K562 (cell line): Measurements from ENCODE around the gene SLC25A21. TPM values are rescaled to one million over a fixed set of nuclear protein-coding genes. Genes with fewer than 3 reads are reported as not detected.

Source experiments
- ATAC-seq: fragments of 200-7000 bp; cut with Tn5 transposase; 3 replicates; pipeline ENCODE4 v1.9.1; 2020; ENCODE audit warnings: moderate library complexity
- BruUV-seq: library from RNA; stranded (reverse); fragments of 400-500 nt; replicated peaks from 2 replicates; lab custom pipeline; 2021; lab: Mats Ljungman, UMichigan
- CTCF ChIA-PET: fragments of 300-600 bp; formaldehyde crosslinking; extraction: SDS; loops from one replicate; lab custom pipeline; 2021; ENCODE audit warnings: low intra/inter-chr PET ratio; lab: Yijun Ruan, JAX
- POLR2A ChIA-PET: fragments of 300-600, 350-650 bp; sonication (Branson Sonifier 250); formaldehyde crosslinking; extraction: SDS; loops from one replicate; lab custom pipeline; 2021; ENCODE audit warnings: antibody characterized with exemption, inconsistent platforms; lab: Yijun Ruan, JAX
- DNase-seq, 4 experiments: peaks; one replicate each; pipeline versions ENCODE4 v3.0.0 to v3.0.0-alpha.2; 2011 to 2018; ENCODE audit warnings: low spot score in 3 of 4, mixed read lengths in 3 of 4; ENCODE audit errors: extremely low read depth in 1 of 4
- FAIRE-seq: peaks from 2 replicates; lab custom pipeline; 2011; peaks lifted over from hg19 to GRCh38; lab: Jason Lieb, UNC
- H2AFZ ChIP-seq: 2 replicates; pipeline ENCODE4 v1.6.0; 2011; ENCODE audit warnings: low read depth, low read length, control low read depth, inconsistent platforms
- H3K27ac ChIP-seq: fragments of 200-600 bp; 3 replicates; pipeline ENCODE4 v1.8.0; 2011; ENCODE audit warnings: low read depth, mild to moderate bottlenecking, control low read depth, inconsistent platforms, low read length, moderate library complexity, mixed read lengths; ENCODE audit errors: extremely low read depth
- H3K27me3 ChIP-seq, 2 experiments: fragments of 300-600 bp in 1 of 2; 2 replicates in 1 of 2; 3 replicates in 1 of 2; pipeline versions ENCODE4 v1.6.0 to v1.8.0; 2011; ENCODE audit warnings: inconsistent platforms in 2 of 2, low read length in 2 of 2, mild to moderate bottlenecking in 1 of 2, mixed read lengths in 1 of 2, moderate library complexity in 1 of 2; ENCODE audit not compliant: control insufficient read depth in 2 of 2, insufficient read depth in 2 of 2
- H3K36me3 ChIP-seq: fragments of 300-600 bp; 3 replicates; pipeline ENCODE4 v1.8.0; 2011; ENCODE audit warnings: mild to moderate bottlenecking, low read length, inconsistent platforms; ENCODE audit not compliant: control insufficient read depth, insufficient read depth
- H3K4me1 ChIP-seq, 2 experiments: fragments of 200-600 bp in 1 of 2; replicated peaks in 1 of 2; 2 replicates in 1 of 2; 3 replicates in 1 of 2; pipeline versions ENCODE4 v1.5.1 to v1.8.0; 2011; ENCODE audit warnings: inconsistent platforms in 2 of 2, low read length in 2 of 2, mild to moderate bottlenecking in 1 of 2, mixed read lengths in 1 of 2, moderate library complexity in 1 of 2; ENCODE audit not compliant: control insufficient read depth in 2 of 2, insufficient read depth in 2 of 2
- H3K4me2 ChIP-seq: 2 replicates; pipeline ENCODE4 v1.6.1; 2011; ENCODE audit warnings: low read length, control low read depth, inconsistent platforms, mixed read lengths; ENCODE audit not compliant: insufficient read depth
- H3K4me3 ChIP-seq: fragments of 200-600 bp; sonication (generic), shearing (Covaris generic); 2 replicates; pipeline ENCODE4 v1.5.1; 2016; ENCODE audit warnings: control low read depth, inconsistent platforms
- H3K79me2 ChIP-seq: fragments of 200-600 bp; 3 replicates; pipeline ENCODE4 v1.8.0; 2011; ENCODE audit warnings: low read length, inconsistent platforms; ENCODE audit not compliant: control insufficient read depth, insufficient read depth
- H3K9ac ChIP-seq, 2 experiments: 2 replicates each; pipeline versions ENCODE4 v1.6.0 to v1.6.1; 2011; ENCODE audit warnings: low read depth in 2 of 2, low read length in 2 of 2, control low read depth in 1 of 2, inconsistent platforms in 1 of 2, mild to moderate bottlenecking in 1 of 2, mixed read lengths in 1 of 2; ENCODE audit not compliant: insufficient read depth in 1 of 2
- H3K9me1 ChIP-seq: one replicate; pipeline ENCODE4 v1.6.0; 2011; ENCODE audit warnings: inconsistent platforms, mild to moderate bottlenecking, low read length, moderate library complexity; ENCODE audit not compliant: control insufficient read depth, insufficient read depth
- H3K9me3 ChIP-seq: replicated peaks from 2 replicates; pipeline ENCODE4 v1.5.1; 2011; ENCODE audit warnings: low read depth, low read length, inconsistent platforms; ENCODE audit not compliant: control insufficient read depth, insufficient read depth
- H4K20me1 ChIP-seq: replicated peaks from 2 replicates; pipeline ENCODE4 v1.6.1; 2011; ENCODE audit warnings: low read length, inconsistent platforms, mixed read lengths; ENCODE audit not compliant: control insufficient read depth, insufficient read depth
- ARID1B ChIP-seq: fragments of 450-650 bp; IDR thresholded peaks from 2 replicates; pipeline ENCODE4 v1.6.1; 2016; ENCODE audit warnings: antibody characterized with exemption, mild to moderate bottlenecking, inconsistent platforms
- CBFA2T2 ChIP-seq: fragments of 450-650 bp; conservative IDR thresholded peaks from 2 replicates; pipeline ENCODE4 v1.6.1; 2017; ENCODE audit warnings: mild to moderate bottlenecking
- CBFA2T3 ChIP-seq: fragments of 450-650 bp; IDR thresholded peaks from 2 replicates; pipeline ENCODE4 v1.6.1; 2017
- CBX8 ChIP-seq: fragments of 200-600 bp; sonication (generic); IDR thresholded peaks from 2 replicates; pipeline ENCODE4 v1.6.1; 2012; ENCODE audit warnings: borderline replicate concordance, mixed run types, low read depth, mild to moderate bottlenecking, moderate library complexity, mixed read lengths, low read length, control low read depth, inconsistent platforms; ENCODE audit not compliant: poor library complexity, severe bottlenecking; ENCODE audit errors: extremely low read depth
- KDM1A ChIP-seq, 2 experiments: fragments of 450-650 bp; IDR thresholded peaks; 2 replicates each; pipeline ENCODE4 v1.6.1; 2016; ENCODE audit warnings: mild to moderate bottlenecking in 2 of 2
- MAFK ChIP-seq: IDR thresholded peaks from 2 replicates; pipeline ENCODE4 v1.6.1; 2011; ENCODE audit warnings: low read length, improper control_type of control experiment
- MYBL2 ChIP-seq, 2 experiments: fragments of 450-650 bp in 1 of 2; sonication (generic) in 1 of 2; formaldehyde crosslinking in 1 of 2; IDR thresholded peaks; 2 replicates each; pipeline versions ENCODE4 v1.6.1 to v1.8.1; 2017 to 2022; ENCODE audit warnings: borderline replicate concordance in 1 of 2, inconsistent platforms in 1 of 2, low read depth in 1 of 2, mild to moderate bottlenecking in 1 of 2, missing genetic modification reagents in 1 of 2, moderate library complexity in 1 of 2
- NCOR1 ChIP-seq: fragments of 450-650 bp; IDR thresholded peaks from 2 replicates; pipeline ENCODE4 v1.6.1; 2016; ENCODE audit warnings: mild to moderate bottlenecking, moderate library complexity
- TAL1 ChIP-seq: fragments of 450-650 bp; IDR thresholded peaks from 2 replicates; pipeline ENCODE4 v1.6.1; 2016; ENCODE audit warnings: mild to moderate bottlenecking
- TBL1XR1 ChIP-seq, 2 experiments: IDR thresholded peaks; 2 replicates each; pipeline ENCODE4 v1.6.1; 2012; ENCODE audit warnings: improper control_type of control experiment in 2 of 2, low read length in 2 of 2, mild to moderate bottlenecking in 1 of 2
- XRCC5 ChIP-seq: fragments of 200-400 bp; formaldehyde crosslinking; IDR thresholded peaks from 2 replicates; pipeline ENCODE4 v1.6.1; 2017; ENCODE audit warnings: low read depth, mild to moderate bottlenecking, low read length
- ZNF75A ChIP-seq: fragments of 450-650 bp; formaldehyde crosslinking; IDR thresholded peaks from 2 replicates; pipeline ENCODE4 v1.4.0; 2020; ENCODE audit warnings: mild to moderate bottlenecking
- WGBS: fragments of 100-300 bp; shearing (Covaris generic); methylation state at CpG from one replicate; pipeline ENCODE4 v1.1.6; 2016; ENCODE audit warnings: low coverage, mixed read lengths; ENCODE audit not compliant: insufficient coverage; ENCODE audit errors: missing lambda C conversion rate; 5-methylcytosine and 5-hydroxymethylcytosine counted together
- in situ Hi-C: fragments of 300-500 bp; cut with MboI; formaldehyde crosslinking; loops from 4 replicates; pipeline ENCODE4 v1.15.0; 2018; ENCODE audit warnings: inconsistent platforms, mixed read lengths
- intact Hi-C: fragments of 100-400 bp; cut with micrococcal nuclease; formaldehyde crosslinking; loops from 2 replicates; pipeline ENCODE4 v1.14.2; 2022
- polyA plus RNA-seq, 8 experiments: library from polyadenylated mRNA; depleted of rRNA in 4 of 8; stranded (reverse) in 5 of 8; unstranded in 3 of 8; fragments of >200 nt; fragmentation: Nextera tagmentation in 2 of 8; fragmentation: Illumina TruSeq in 1 of 8; extraction: Ambion mirVana in 2 of 8; extraction: Trizol in 1 of 8; gene quantifications; 2 replicates each; pipeline versions ENCODE4 v1.2.1 to v1.2.3, GENCODE V29; 2011 to 2014; ENCODE audit warnings: inconsistent platforms in 1 of 8, missing spikeins in 1 of 8
- total RNA-seq, 7 experiments: library from RNA; depleted of rRNA in 6 of 7; stranded (reverse); fragments of >200 nt in 6 of 7; fragmentation: Illumina TruSeq in 2 of 7; extraction: Trizol in 2 of 7; gene quantifications; 2 replicates each; pipeline versions ENCODE4 v1.2.1 to v1.2.3, GENCODE V29; 2011 to 2021; ENCODE audit warnings: low replicate concordance in 1 of 7
- TF ChIP-seq, protein P1 (sequence below): fragments of 200-800 bp; sonication (Bioruptor generic); IDR thresholded peaks from 2 replicates; pipeline ENCODE4 v1.6.1; 2016; ENCODE audit warnings: missing genetic modification characterization, missing compliant biosample characterization
- TF ChIP-seq, protein P2 (sequence below): sonication (generic); formaldehyde crosslinking; IDR thresholded peaks from 2 replicates; pipeline ENCODE4 v1.5.0; 2020; ENCODE audit warnings: missing genetic modification reagents

SLC25A21 gene
- total and polyA plus RNA-seq, 9 of the 15 experiments (the other 6 are each of a cell fraction or from before 2014, with no cell fraction given), result 15.2 to 46.7 (median 28.7) TPM

GRCh38 chr14:36884049-36884448 is 288.4 kb downstream of the SLC25A21 start (continued):
- TF ChIP-seq, protein P1, sequence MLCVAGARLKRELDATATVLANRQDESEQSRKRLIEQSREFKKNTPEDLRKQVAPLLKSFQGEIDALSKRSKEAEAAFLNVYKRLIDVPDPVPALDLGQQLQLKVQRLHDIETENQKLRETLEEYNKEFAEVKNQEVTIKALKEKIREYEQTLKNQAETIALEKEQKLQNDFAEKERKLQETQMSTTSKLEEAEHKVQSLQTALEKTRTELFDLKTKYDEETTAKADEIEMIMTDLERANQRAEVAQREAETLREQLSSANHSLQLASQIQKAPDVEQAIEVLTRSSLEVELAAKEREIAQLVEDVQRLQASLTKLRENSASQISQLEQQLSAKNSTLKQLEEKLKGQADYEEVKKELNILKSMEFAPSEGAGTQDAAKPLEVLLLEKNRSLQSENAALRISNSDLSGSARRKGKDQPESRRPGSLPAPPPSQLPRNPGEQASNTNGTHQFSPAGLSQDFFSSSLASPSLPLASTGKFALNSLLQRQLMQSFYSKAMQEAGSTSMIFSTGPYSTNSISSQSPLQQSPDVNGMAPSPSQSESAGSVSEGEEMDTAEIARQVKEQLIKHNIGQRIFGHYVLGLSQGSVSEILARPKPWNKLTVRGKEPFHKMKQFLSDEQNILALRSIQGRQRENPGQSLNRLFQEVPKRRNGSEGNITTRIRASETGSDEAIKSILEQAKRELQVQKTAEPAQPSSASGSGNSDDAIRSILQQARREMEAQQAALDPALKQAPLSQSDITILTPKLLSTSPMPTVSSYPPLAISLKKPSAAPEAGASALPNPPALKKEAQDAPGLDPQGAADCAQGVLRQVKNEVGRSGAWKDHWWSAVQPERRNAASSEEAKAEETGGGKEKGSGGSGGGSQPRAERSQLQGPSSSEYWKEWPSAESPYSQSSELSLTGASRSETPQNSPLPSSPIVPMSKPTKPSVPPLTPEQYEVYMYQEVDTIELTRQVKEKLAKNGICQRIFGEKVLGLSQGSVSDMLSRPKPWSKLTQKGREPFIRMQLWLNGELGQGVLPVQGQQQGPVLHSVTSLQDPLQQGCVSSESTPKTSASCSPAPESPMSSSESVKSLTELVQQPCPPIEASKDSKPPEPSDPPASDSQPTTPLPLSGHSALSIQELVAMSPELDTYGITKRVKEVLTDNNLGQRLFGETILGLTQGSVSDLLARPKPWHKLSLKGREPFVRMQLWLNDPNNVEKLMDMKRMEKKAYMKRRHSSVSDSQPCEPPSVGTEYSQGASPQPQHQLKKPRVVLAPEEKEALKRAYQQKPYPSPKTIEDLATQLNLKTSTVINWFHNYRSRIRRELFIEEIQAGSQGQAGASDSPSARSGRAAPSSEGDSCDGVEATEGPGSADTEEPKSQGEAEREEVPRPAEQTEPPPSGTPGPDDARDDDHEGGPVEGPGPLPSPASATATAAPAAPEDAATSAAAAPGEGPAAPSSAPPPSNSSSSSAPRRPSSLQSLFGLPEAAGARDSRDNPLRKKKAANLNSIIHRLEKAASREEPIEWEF (CRISPR knock-in tag), result no peak
- TF ChIP-seq MYBL2 (IDR thresholded peaks at IDR 0.05; ENCODE audit: low read depth), result no peak
- no peak for TF ChIP-seq MYBL2 (CRISPR knock-in tag; IDR thresholded peaks at IDR 0.05; ENCODE audit: borderline replicate concordance)

DNA sequence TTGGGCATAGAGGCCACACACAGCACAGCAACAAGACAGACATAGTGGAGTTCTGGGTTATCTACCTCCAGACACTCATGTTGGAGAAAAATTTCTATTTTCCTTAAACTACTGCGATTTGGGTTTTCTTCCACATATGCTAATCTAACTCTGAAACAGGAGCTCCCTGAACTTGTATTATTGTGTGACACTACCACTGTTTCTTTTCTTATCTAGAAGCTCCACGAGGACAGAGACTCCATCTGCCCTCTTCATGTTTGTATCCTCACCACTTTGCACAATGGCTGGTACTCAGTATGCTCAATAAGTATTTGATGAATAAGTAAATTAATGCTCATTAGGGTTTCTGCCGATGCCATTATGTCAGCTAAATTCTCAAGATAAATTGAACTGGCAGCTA is 292.1 kb downstream of the SLC25A21 start:
- Histone ChIP-seq H3K9ac (no peak overlapping the region), H3K9me1 (no peaks in the 10 kb centered on the region), H3K36me3 (no peaks in the 10 kb centered on the region), H4K20me1 (no peaks in the 10 kb centered on the region), H2AFZ (no peak overlapping the region), H3K9me3 (no peaks in the 10 kb centered on the region), H3K79me2 (no peaks in the 10 kb centered on the region), H3K27me3 (no peaks in the 10 kb centered on the region), H3K4me1 (peaks cover 0 to 10% of the 10 kb centered on the region in 2 experiments; a peak in 2 of 5 replicates), H3K4me2 (no peak overlapping the region; the same call in none of the 2 replicates), H3K27ac (peak overlapping the region; percentile 18; the same call in 2 of the 3 replicates), H3K4me3 (no peak overlapping the region)
- 12% methylated on average over 3 of the region's 3 CpGs for WGBS
- POLR2A ChIA-PET, result no interaction called here
- ATAC-seq (peak; percentile 72), FAIRE-seq (peak; percentile 37), DNase-seq (peak in 2 of 4 experiments; percentile 13 to 27)
- CTCF ChIA-PET, result no interaction called here
- in situ Hi-C loops, result no loop called here
- no TSS peak for BruUV-seq
- intact Hi-C loops, result no loop called here
- TF ChIP-seq CBX8 (no peak), MAFK (no peak), KDM1A (IDR thresholded peaks at IDR 0.05) (no peak), ZNF75A (no peak), TAL1 (peak; percentile 33; the same call in 1 of the 2 replicates), CBFA2T3 (peak; percentile 68), ARID1B (peak; percentile 29; the same call in 1 of the 2 replicates), XRCC5 (no peak), NCOR1 (peak; percentile 38; the same call in 1 of the 2 replicates), TBL1XR1 (IDR thresholded peaks at IDR 0.05; ENCODE audit: low read length in 2 of 2) (no peak), CBFA2T2 (peak; percentile 47; the same call in 1 of the 2 replicates)
- TF ChIP-seq, protein P2, sequence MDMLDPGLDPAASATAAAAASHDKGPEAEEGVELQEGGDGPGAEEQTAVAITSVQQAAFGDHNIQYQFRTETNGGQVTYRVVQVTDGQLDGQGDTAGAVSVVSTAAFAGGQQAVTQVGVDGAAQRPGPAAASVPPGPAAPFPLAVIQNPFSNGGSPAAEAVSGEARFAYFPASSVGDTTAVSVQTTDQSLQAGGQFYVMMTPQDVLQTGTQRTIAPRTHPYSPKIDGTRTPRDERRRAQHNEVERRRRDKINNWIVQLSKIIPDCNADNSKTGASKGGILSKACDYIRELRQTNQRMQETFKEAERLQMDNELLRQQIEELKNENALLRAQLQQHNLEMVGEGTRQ (CRISPR knock-in tag), result no peak
